Activated CD8-positive, alpha-beta T cell treated with anti-CD3 and anti-CD28 coated beads, Interleukin-2, amount 10 ng/mL, durations not matched to agents 7 days and 5 days (primary cell): ENCODE data around the gene PHYH. TPM values are rescaled to one million over a fixed set of nuclear protein-coding genes. Genes with fewer than 3 reads are reported as not detected.
"Not testable (repeated sequence)": the region's sequence is repeated elsewhere in the genome, so short reads cannot be mapped to it uniquely, and the experiment has no call there.

Experiments
- ATAC-seq: fragments of 150-1000 bp; cut with Tn5 transposase; one replicate; pipeline ENCODE4 v1.10.0; 2021; ENCODE audit warnings: moderate library complexity
- CTCF ChIA-PET: fragments of 350-600 bp; sonication (Branson Sonifier 250); formaldehyde crosslinking; loops from one replicate; lab custom pipeline; 2021; ENCODE audit warnings: antibody characterized with exemption; lab: Charles Lee
- POLR2A ChIA-PET: fragments of 350-600 bp; sonication (Branson Sonifier 250); formaldehyde crosslinking; loops from one replicate; lab custom pipeline; 2021; ENCODE audit warnings: antibody characterized with exemption; lab: Charles Lee
- DNase-seq: peaks from one replicate; pipeline ENCODE4 v3.0.0-alpha.2; 2020
- H3K27ac Mint-ChIP-seq: one replicate; pipeline ENCODE4 v1.8.0; 2021; ENCODE audit warnings: mild to moderate bottlenecking, mixed read lengths
- H3K27me3 Mint-ChIP-seq: one replicate; pipeline ENCODE4 v1.8.0; 2021; ENCODE audit warnings: low read depth, mixed read lengths
- H3K36me3 Mint-ChIP-seq: one replicate; pipeline ENCODE4 v1.8.0; 2021; ENCODE audit warnings: low read depth, mixed read lengths
- H3K4me1 Mint-ChIP-seq: one replicate; pipeline ENCODE4 v1.8.0; 2021; ENCODE audit warnings: low read depth, mixed read lengths
- H3K4me3 Mint-ChIP-seq: one replicate; pipeline ENCODE4 v1.8.0; 2021; ENCODE audit warnings: mild to moderate bottlenecking, mixed read lengths
- H3K9me3 Mint-ChIP-seq: one replicate; pipeline ENCODE4 v1.8.0; 2022; ENCODE audit warnings: mixed read lengths; ENCODE audit not compliant: insufficient read depth
- total RNA-seq, 2 experiments: library from RNA; stranded (reverse); gene quantifications; one replicate each; pipeline ENCODE4 v1.2.3, GENCODE V29; 2021

Gene PHYH
- total RNA-seq, 2 experiments from 2014 or later: 11.5 to 12.7 TPM

GRCh38 chr10:13337128-13337826 is 37.4 kb upstream of the PHYH start:
- no peak for ATAC-seq
- H3K4me3 Mint-ChIP-seq: no peak overlapping the region
- peaks cover 38% of the 10 kb centered on the region for H3K36me3 Mint-ChIP-seq
- ChIA-PET POLR2A (interaction anchor here (1.1 kb wide), 1 partner anchor 35 kb away, joined by 3 read pairs; no protein-coding TSS in a partner anchor), CTCF (interaction anchor here (0.6 to 1.4 kb wide), 3 partner anchors 15 to 34 kb away, joined by 3 to 4 read pairs (median 3); no protein-coding TSS in a partner anchor)
- H3K4me1 Mint-ChIP-seq: peaks cover 25% of the 10 kb centered on the region
- H3K27me3 Mint-ChIP-seq: no peaks in the 10 kb centered on the region
- DNase-seq: no peak
- H3K27ac Mint-ChIP-seq: no peak overlapping the region
- no peaks in the 10 kb centered on the region for H3K9me3 Mint-ChIP-seq

GRCh38 chr10:13335881-13336280 is 36.0 kb upstream of the PHYH start:
- Mint-ChIP-seq H3K4me3 (no peak overlapping the region), H3K36me3 (peaks cover 49% of the 10 kb centered on the region), H3K9me3 (no peaks in the 10 kb centered on the region), H3K27ac (peak overlapping the region; percentile 55), H3K27me3 (no peaks in the 10 kb centered on the region), H3K4me1 (peaks cover 21% of the 10 kb centered on the region)
- ATAC-seq (no peak), DNase-seq (no peak)
- CTCF ChIA-PET: interaction anchor here (1.4 kb wide), 1 partner anchor 16 kb away, joined by 3 read pairs; no protein-coding TSS in a partner anchor
- POLR2A ChIA-PET: interaction anchor here (0.6 to 1.1 kb wide), 2 partner anchors 34 to 251 kb away, joined by 3 read pairs; partner anchors contain the start of gene PRPF18

GRCh38 chr10:13334556-13334955 is 34.7 kb upstream of the PHYH start:
- no peaks in the 10 kb centered on the region for H3K27me3 Mint-ChIP-seq
- ATAC-seq (no peak), DNase-seq (no peak)
- peaks cover 54% of the 10 kb centered on the region for H3K36me3 Mint-ChIP-seq
- CTCF ChIA-PET: interaction anchor here (0.6 kb wide), 1 partner anchor 53 kb away, joined by 3 read pairs; no protein-coding TSS in a partner anchor
- POLR2A ChIA-PET: no interaction called here
- H3K4me1 Mint-ChIP-seq: peaks cover 11% of the 10 kb centered on the region
- H3K27ac Mint-ChIP-seq: no peak overlapping the region
- H3K9me3 Mint-ChIP-seq: no peaks in the 10 kb centered on the region
- no peak overlapping the region for H3K4me3 Mint-ChIP-seq

GRCh38 chr10:13331646-13332045 is 31.8 kb upstream of the PHYH start:
- ATAC-seq: no peak
- POLR2A ChIA-PET: no interaction called here
- Mint-ChIP-seq H3K27ac (no peak overlapping the region), H3K4me1 (peaks cover 3% of the 10 kb centered on the region), H3K27me3 (no peaks in the 10 kb centered on the region), H3K4me3 (no peak overlapping the region), H3K9me3 (no peaks in the 10 kb centered on the region), H3K36me3 (peaks cover 58% of the 10 kb centered on the region)
- CTCF ChIA-PET: no interaction called here
- DNase-seq: no peak

DNA sequence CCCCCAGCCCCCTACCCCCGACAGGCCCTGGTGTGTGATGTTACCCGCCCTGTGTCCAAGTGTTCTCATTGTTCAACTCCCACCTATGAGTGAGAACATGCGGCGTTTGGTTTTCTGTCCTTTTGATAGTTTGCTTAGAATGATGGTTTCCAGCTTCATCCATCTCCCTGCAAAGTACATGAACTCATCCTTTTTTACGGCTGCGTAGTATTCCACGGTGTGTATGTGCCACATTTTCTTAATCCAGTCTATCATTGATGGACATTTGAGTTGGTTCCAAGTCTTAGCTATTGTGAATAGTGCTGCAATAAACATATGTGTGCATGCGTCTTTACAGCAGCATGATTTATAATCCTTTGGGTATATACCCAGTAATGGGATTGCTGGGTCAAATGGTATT is 31.1 kb upstream of the PHYH start:
- ATAC-seq, H3K27ac Mint-ChIP-seq, H3K4me3 Mint-ChIP-seq, H3K4me1 Mint-ChIP-seq, POLR2A ChIA-PET, H3K27me3 Mint-ChIP-seq, DNase-seq, H3K9me3 Mint-ChIP-seq, CTCF ChIA-PET: not testable (repeated sequence)
- peaks cover 63% of the 10 kb centered on the region for H3K36me3 Mint-ChIP-seq

- POLR2A ChIA-PET: interaction anchor here (0.6 kb wide), 1 partner anchor 123 kb away, joined by 4 read pairs; no protein-coding TSS in a partner anchor
- H3K4me1 Mint-ChIP-seq: no peaks in the 10 kb centered on the region
Observed at GRCh38 chr10:13329565-13329964, 29.7 kb upstream of the PHYH start.

GRCh38 chr10:13328613-13329012 is 28.7 kb upstream of the PHYH start:
- POLR2A ChIA-PET: no interaction called here
- ATAC-seq (no peak), DNase-seq (no peak)
- Mint-ChIP-seq H3K27me3 (no peaks in the 10 kb centered on the region), H3K9me3 (no peaks in the 10 kb centered on the region), H3K27ac (no peak overlapping the region), H3K36me3 (peaks cover 73% of the 10 kb centered on the region), H3K4me1 (no peaks in the 10 kb centered on the region), H3K4me3 (no peak overlapping the region)
- CTCF ChIA-PET: interaction anchor here (1.1 to 1.2 kb wide), 2 partner anchors 26 to 167 kb away, joined by 3 to 4 read pairs; partner anchors contain the start of gene MCM10

More at GRCh38 chr10:13329565-13329964, 29.7 kb upstream of the PHYH start:
- H3K36me3 Mint-ChIP-seq: peaks cover 72% of the 10 kb centered on the region
- ATAC-seq: no peak
- no peak overlapping the region for H3K27ac Mint-ChIP-seq
- H3K27me3 Mint-ChIP-seq: no peaks in the 10 kb centered on the region
- H3K9me3 Mint-ChIP-seq: no peaks in the 10 kb centered on the region
- H3K4me3 Mint-ChIP-seq: no peak overlapping the region
- DNase-seq: no peak
- CTCF ChIA-PET: interaction anchor here (1.2 to 1.5 kb wide), 2 partner anchors 26 to 27 kb away, joined by 3 to 4 read pairs; no protein-coding TSS in a partner anchor

GRCh38 chr10:13328126-13328525 is 28.3 kb upstream of the PHYH start:
- Mint-ChIP-seq H3K27me3 (no peaks in the 10 kb centered on the region), H3K4me1 (no peaks in the 10 kb centered on the region), H3K27ac (no peak overlapping the region), H3K4me3 (no peak overlapping the region), H3K36me3 (peaks cover 71% of the 10 kb centered on the region), H3K9me3 (no peaks in the 10 kb centered on the region)
- no peak for ATAC-seq
- POLR2A ChIA-PET: no interaction called here
- CTCF ChIA-PET: interaction anchor here (1.1 kb wide), 1 partner anchor 167 kb away, joined by 3 read pairs; the partner anchor contains the start of gene MCM10
- DNase-seq: no peak

GRCh38 chr10:13327534-13327933 is 27.7 kb upstream of the PHYH start:
- no peaks in the 10 kb centered on the region for H3K4me1 Mint-ChIP-seq
- no peaks in the 10 kb centered on the region for H3K9me3 Mint-ChIP-seq
- no peak overlapping the region for H3K4me3 Mint-ChIP-seq
- ChIA-PET POLR2A (no interaction called here), CTCF (no interaction called here)
- peaks cover 76% of the 10 kb centered on the region for H3K36me3 Mint-ChIP-seq
- no peak overlapping the region for H3K27ac Mint-ChIP-seq
- H3K27me3 Mint-ChIP-seq: no peaks in the 10 kb centered on the region
- ATAC-seq (no peak), DNase-seq (no peak)

DNA sequence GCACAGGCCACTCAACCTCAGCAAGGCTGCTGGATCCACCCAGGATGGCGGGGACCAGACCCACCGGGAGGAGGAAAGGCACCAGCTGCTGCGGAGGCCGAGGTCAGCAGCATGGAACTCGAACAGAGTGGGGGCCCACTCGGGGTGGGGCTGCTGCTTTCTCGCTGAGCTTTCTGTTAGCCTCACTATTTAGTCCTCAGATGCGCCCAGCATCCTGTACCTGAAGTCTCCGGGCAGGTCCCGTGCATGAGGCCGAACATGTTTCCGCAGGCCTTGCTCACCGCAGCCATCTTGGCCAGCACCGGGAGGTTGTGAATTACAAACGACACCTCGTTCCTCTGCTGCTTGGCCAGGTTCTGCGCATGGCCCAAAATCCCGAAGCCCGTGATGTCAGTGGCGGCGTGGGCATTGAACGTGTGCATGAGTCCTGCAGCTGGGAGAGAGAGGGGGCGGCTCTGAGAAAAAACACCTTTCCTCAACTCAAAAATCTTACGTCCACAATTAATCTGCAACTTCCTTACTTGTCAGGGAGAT is 22.8 kb upstream of the PHYH start:
- H3K4me3 Mint-ChIP-seq: no peak overlapping the region
- H3K4me1 Mint-ChIP-seq: no peaks in the 10 kb centered on the region
- no peak overlapping the region for H3K27ac Mint-ChIP-seq
- no peaks in the 10 kb centered on the region for H3K9me3 Mint-ChIP-seq
- ChIA-PET CTCF (no interaction called here), POLR2A (interaction anchor here (1.2 kb wide), 1 partner anchor 20 kb away, joined by 3 read pairs; no protein-coding TSS in a partner anchor)
- peaks cover 47% of the 10 kb centered on the region for H3K36me3 Mint-ChIP-seq
- DNase-seq (no peak), ATAC-seq (no peak)
- H3K27me3 Mint-ChIP-seq: no peaks in the 10 kb centered on the region

DNA sequence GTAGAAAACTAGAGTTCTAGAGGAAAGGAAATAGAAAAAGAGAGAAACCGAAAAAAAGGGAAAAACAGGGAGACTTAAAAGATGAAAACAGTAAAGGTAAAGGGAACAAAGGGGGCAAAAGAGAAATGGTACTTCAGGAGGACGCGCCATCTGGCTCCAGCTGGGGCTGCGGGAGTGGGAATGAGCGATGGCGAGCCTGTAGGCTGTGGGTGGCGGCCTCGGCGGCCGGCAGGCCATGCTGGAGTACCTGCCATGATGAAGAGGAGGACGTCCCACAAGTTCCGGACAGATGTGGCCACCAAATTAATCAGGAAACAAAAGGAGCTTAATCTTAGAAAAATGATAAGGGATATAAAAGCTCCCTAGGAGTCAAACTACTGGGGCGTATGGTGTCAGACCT is 21.7 kb upstream of the PHYH start:
- H3K9me3 Mint-ChIP-seq: no peaks in the 10 kb centered on the region

DNA sequence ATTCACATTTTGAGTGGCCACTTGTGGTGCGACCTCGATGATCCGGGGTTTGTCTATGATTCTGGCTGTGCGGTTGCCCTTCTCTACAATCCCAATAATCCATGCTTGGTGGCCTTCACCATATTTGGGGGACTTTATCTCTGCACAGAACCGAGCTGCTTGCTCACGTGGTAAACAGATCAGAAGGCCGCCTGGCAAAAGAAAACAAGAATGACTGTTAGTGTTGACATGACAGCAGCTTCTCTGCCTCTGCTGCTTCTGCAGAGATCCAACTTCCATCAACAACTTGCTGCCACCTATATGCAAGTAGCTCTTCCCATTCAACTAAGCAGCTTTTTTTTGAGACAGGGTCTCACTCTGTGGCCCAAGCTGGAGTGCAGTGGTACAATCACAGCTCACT is 19.3 kb upstream of the PHYH start:
- no peak for DNase-seq
- no peak for ATAC-seq
- Mint-ChIP-seq H3K4me3 (no peak overlapping the region), H3K36me3 (peaks cover 21% of the 10 kb centered on the region), H3K27me3 (no peaks in the 10 kb centered on the region), H3K9me3 (no peaks in the 10 kb centered on the region), H3K27ac (no peak overlapping the region), H3K4me1 (no peaks in the 10 kb centered on the region)
- POLR2A ChIA-PET: interaction anchor here (1.1 to 1.3 kb wide), 2 partner anchors 17 to 19 kb away, joined by 3 read pairs; partner anchors contain the start of gene PHYH
- CTCF ChIA-PET: interaction anchor here (0.9 to 1.0 kb wide), 2 partner anchors 16 to 32 kb away, joined by 3 read pairs; no protein-coding TSS in a partner anchor

More for the DNA sequence above, 21.7 kb upstream of the PHYH start:
- DNase-seq (no peak), ATAC-seq (no peak)
- POLR2A ChIA-PET: no interaction called here
- Mint-ChIP-seq H3K36me3 (peaks cover 38% of the 10 kb centered on the region), H3K27ac (no peak overlapping the region), H3K27me3 (no peaks in the 10 kb centered on the region), H3K4me3 (no peak overlapping the region), H3K4me1 (no peaks in the 10 kb centered on the region)
- CTCF ChIA-PET: no interaction called here
